Stimulated activated CD8-positive, alpha-beta memory T cell treated with anti-CD3 and anti-CD28 coated beads, Interleukin-2, amount 100 ng/mL, for 48 hours (primary cell): ENCODE results near the gene GALNTL6.

Experiments used
- DNase-seq, 2 donors: peaks; one replicate each; pipeline ENCODE4 v3.0.0-alpha.2; 2020; ENCODE audit warnings: low read depth in 2 of 2

GALNTL6 gene

GRCh38 chr4:172546782-172547181 lies 733.6 kb downstream of the GALNTL6 start:
- DNase-seq: no peak

- no peak for DNase-seq
Observed at GRCh38 chr4:172547724-172548123, 734.5 kb downstream of the GALNTL6 start.

- DNase-seq: no peak
Observed at GRCh38 chr4:172553216-172553615, 740.0 kb downstream of the GALNTL6 start.

- DNase-seq: no peak
Observed at GRCh38 chr4:172554588-172554987, 741.4 kb downstream of the GALNTL6 start.

GRCh38 chr4:172555725-172556124 lies 742.5 kb downstream of the GALNTL6 start:
- no peak for DNase-seq

- no peak for DNase-seq
Observed at GRCh38 chr4:172573899-172574298, 760.7 kb downstream of the GALNTL6 start.

- no peak for DNase-seq
Observed at GRCh38 chr4:172578712-172579111, 765.5 kb downstream of the GALNTL6 start.

- DNase-seq: no peak
Observed at GRCh38 chr4:172584816-172585215, 771.6 kb downstream of the GALNTL6 start.

GRCh38 chr4:172596206-172596605 lies 783.0 kb downstream of the GALNTL6 start:
- DNase-seq: no peak

- DNase-seq: no peak
Observed at GRCh38 chr4:172599554-172599953, 786.4 kb downstream of the GALNTL6 start.

GRCh38 chr4:172601195-172601594 lies 788.0 kb downstream of the GALNTL6 start:
- no peak for DNase-seq

GRCh38 chr4:172619218-172619617 lies 806.0 kb downstream of the GALNTL6 start:
- no peak for DNase-seq

GRCh38 chr4:172619798-172620197 lies 806.6 kb downstream of the GALNTL6 start:
- DNase-seq: no peak

- no peak for DNase-seq
Observed at GRCh38 chr4:172628263-172628662, 815.1 kb downstream of the GALNTL6 start.

GRCh38 chr4:172630280-172630679 lies 817.1 kb downstream of the GALNTL6 start:
- DNase-seq: no peak

- no peak for DNase-seq
Observed at GRCh38 chr4:172631832-172632231, 818.6 kb downstream of the GALNTL6 start.

- no peak for DNase-seq
Observed at GRCh38 chr4:172648471-172648870, 835.3 kb downstream of the GALNTL6 start.

GRCh38 chr4:172649143-172649542 lies 835.9 kb downstream of the GALNTL6 start:
- no peak for DNase-seq

GRCh38 chr4:172650758-172651530 lies 837.7 kb downstream of the GALNTL6 start:
- no peak for DNase-seq

GRCh38 chr4:172651961-172652360 lies 838.8 kb downstream of the GALNTL6 start:
- no peak for DNase-seq

GRCh38 chr4:172652369-172652768 lies 839.2 kb downstream of the GALNTL6 start:
- no peak for DNase-seq

GRCh38 chr4:172653676-172654075 lies 840.5 kb downstream of the GALNTL6 start:
- no peak for DNase-seq

GRCh38 chr4:172654457-172654856 lies 841.3 kb downstream of the GALNTL6 start:
- no peak for DNase-seq

GRCh38 chr4:172656055-172656454 lies 842.9 kb downstream of the GALNTL6 start:
- no peak for DNase-seq
